HEK293 (cell line): ENCODE data around the gene ADGB.

Source experiments
- CTCF ChIA-PET: fragments of 350-600 bp; formaldehyde crosslinking; extraction: SDS; loops from one replicate; lab custom pipeline; 2021; ENCODE audit warnings: antibody characterized with exemption; lab: Yijun Ruan, JAX
- POLR2A ChIA-PET: fragments of 300-600 bp; formaldehyde crosslinking; extraction: SDS; loops from one replicate; lab custom pipeline; 2020; ENCODE audit warnings: antibody characterized with exemption, inconsistent platforms; lab: Yijun Ruan, JAX
- H3K27ac ChIP-seq: fragments of 200-500 bp; sonication (Bioruptor generic); 2 replicates; pipeline ENCODE4 v1.5.1; 2014; ENCODE audit warnings: low read depth, low read length, control low read depth, inconsistent platforms; ENCODE audit errors: extremely low read depth
- H3K36me3 ChIP-seq, 2 experiments: fragments of 200-500 bp in 1 of 2; sonication (Bioruptor generic) in 1 of 2; 1 replicate in 1 of 2; 2 replicates in 1 of 2; pipeline ENCODE4 v1.5.1; 2014 to 2017; ENCODE audit warnings: inconsistent platforms in 2 of 2, low read length in 2 of 2; ENCODE audit not compliant: control insufficient read depth in 2 of 2, insufficient read depth in 1 of 2
- H3K4me1 ChIP-seq: fragments of 200-500 bp; sonication (Bioruptor generic); 2 replicates; pipeline ENCODE4 v1.5.1; 2014; ENCODE audit warnings: mild to moderate bottlenecking, low read length, inconsistent platforms; ENCODE audit not compliant: control insufficient read depth, insufficient read depth
- H3K4me3 ChIP-seq: 2 replicates; pipeline ENCODE4 v1.5.1; 2011; ENCODE audit warnings: low read depth, mild to moderate bottlenecking, control low read depth, low read length, moderate library complexity
- H3K9me3 ChIP-seq: fragments of 200-500 bp; sonication (Bioruptor generic); 2 replicates; pipeline ENCODE4 v1.5.1; 2014; ENCODE audit warnings: low read depth, low read length, inconsistent platforms; ENCODE audit not compliant: control insufficient read depth, insufficient read depth
- GLI4 ChIP-seq: fragments of 450-650 bp; formaldehyde crosslinking; IDR thresholded peaks from 2 replicates; pipeline ENCODE4 v1.5.1; 2016; ENCODE audit warnings: missing biosample characterization, missing genetic modification characterization
- GLIS2 ChIP-seq: fragments of 450-650 bp; formaldehyde crosslinking; IDR thresholded peaks from 2 replicates; pipeline ENCODE4 v1.5.1; 2016; ENCODE audit warnings: missing biosample characterization, missing genetic modification characterization
- HOXC10 ChIP-seq: sonication (generic); formaldehyde crosslinking; IDR thresholded peaks from 2 replicates; pipeline ENCODE4 v1.8.1; 2023; ENCODE audit warnings: mild to moderate bottlenecking, missing genetic modification reagents
- KLF1 ChIP-seq: fragments of 450-650 bp; formaldehyde crosslinking; IDR thresholded peaks from 2 replicates; pipeline ENCODE4 v1.5.1; 2016; ENCODE audit warnings: missing biosample characterization, missing genetic modification characterization
- KLF10 ChIP-seq: fragments of 450-650 bp; IDR thresholded peaks from 2 replicates; pipeline ENCODE4 v1.5.1; 2018; ENCODE audit warnings: missing biosample characterization, mild to moderate bottlenecking, missing genetic modification characterization
- KLF8 ChIP-seq: fragments of 450-650 bp; formaldehyde crosslinking; IDR thresholded peaks from 2 replicates; pipeline ENCODE4 v1.5.1; 2016; ENCODE audit warnings: missing biosample characterization, missing genetic modification characterization
- RBAK ChIP-seq: fragments of 450-650 bp; formaldehyde crosslinking; IDR thresholded peaks from 2 replicates; pipeline ENCODE4 v1.5.1; 2016; ENCODE audit warnings: missing biosample characterization, missing genetic modification characterization
- SP7 ChIP-seq: fragments of 450-650 bp; formaldehyde crosslinking; IDR thresholded peaks from 2 replicates; pipeline ENCODE4 v1.5.1; 2016; ENCODE audit warnings: missing biosample characterization, missing genetic modification characterization
- TRIM28 ChIP-seq: IDR thresholded peaks from 2 replicates; pipeline ENCODE4 v1.6.1; 2011; ENCODE audit warnings: low read length, control low read depth, borderline replicate concordance
- YY1 ChIP-seq: fragments of 450-650 bp; formaldehyde crosslinking; IDR thresholded peaks from 2 replicates; pipeline ENCODE4 v1.5.1; 2018; ENCODE audit warnings: missing biosample characterization, missing genetic modification characterization
- ZBTB8A ChIP-seq: fragments of 450-650 bp; formaldehyde crosslinking; IDR thresholded peaks from 2 replicates; pipeline ENCODE4 v1.5.1; 2016; ENCODE audit warnings: missing biosample characterization, missing genetic modification characterization
- ZEB2 ChIP-seq: fragments of 450-650 bp; formaldehyde crosslinking; IDR thresholded peaks from 2 replicates; pipeline ENCODE4 v1.5.1; 2016; ENCODE audit warnings: missing biosample characterization, missing genetic modification characterization
- ZNF121 ChIP-seq: fragments of 450-650 bp; formaldehyde crosslinking; IDR thresholded peaks from 2 replicates; pipeline ENCODE4 v1.5.1; 2016; ENCODE audit warnings: missing biosample characterization, missing genetic modification characterization
- ZNF138 ChIP-seq: fragments of 450-650 bp; formaldehyde crosslinking; IDR thresholded peaks from 2 replicates; pipeline ENCODE4 v1.5.1; 2016; ENCODE audit warnings: missing biosample characterization, missing genetic modification characterization, borderline replicate concordance
- ZNF184 ChIP-seq: fragments of 450-650 bp; IDR thresholded peaks from 2 replicates; pipeline ENCODE4 v1.5.1; 2018; ENCODE audit warnings: missing biosample characterization, mild to moderate bottlenecking, missing genetic modification characterization
- ZNF202 ChIP-seq: fragments of 450-650 bp; formaldehyde crosslinking; IDR thresholded peaks from 2 replicates; pipeline ENCODE4 v1.5.1; 2016; ENCODE audit warnings: missing biosample characterization, missing genetic modification characterization, borderline replicate concordance
- ZNF223 ChIP-seq: fragments of 450-650 bp; formaldehyde crosslinking; IDR thresholded peaks from 2 replicates; pipeline ENCODE4 v1.5.1; 2016; ENCODE audit warnings: missing biosample characterization, missing genetic modification characterization
- ZNF266 ChIP-seq: fragments of 450-650 bp; formaldehyde crosslinking; IDR thresholded peaks from 2 replicates; pipeline ENCODE4 v1.5.1; 2016; ENCODE audit warnings: missing biosample characterization, missing genetic modification characterization, low read depth
- ZNF433 ChIP-seq: fragments of 450-650 bp; formaldehyde crosslinking; IDR thresholded peaks from 2 replicates; pipeline ENCODE4 v1.5.1; 2016; ENCODE audit warnings: missing biosample characterization, missing genetic modification characterization, low read depth
- ZNF48 ChIP-seq: fragments of 450-650 bp; formaldehyde crosslinking; IDR thresholded peaks from 2 replicates; pipeline ENCODE4 v1.5.1; 2016; ENCODE audit warnings: missing biosample characterization, missing genetic modification characterization
- ZNF549 ChIP-seq: fragments of 450-650 bp; IDR thresholded peaks from 2 replicates; pipeline ENCODE4 v1.5.1; 2018; ENCODE audit warnings: missing biosample characterization, missing genetic modification characterization, mild to moderate bottlenecking, inconsistent platforms, moderate library complexity
- ZNF624 ChIP-seq: fragments of 450-650 bp; formaldehyde crosslinking; IDR thresholded peaks from 2 replicates; pipeline ENCODE4 v1.5.1; 2017; ENCODE audit warnings: missing biosample characterization, missing genetic modification characterization
- ZNF626 ChIP-seq: fragments of 450-650 bp; sonication (Bioruptor Pico); formaldehyde crosslinking; IDR thresholded peaks from 2 replicates; pipeline ENCODE4 v1.5.1; 2018; ENCODE audit warnings: missing biosample characterization, missing genetic modification characterization, inconsistent platforms
- ZNF670 ChIP-seq: fragments of 450-650 bp; formaldehyde crosslinking; IDR thresholded peaks from 2 replicates; pipeline ENCODE4 v1.5.1; 2016; ENCODE audit warnings: missing biosample characterization, missing genetic modification characterization, low read depth
- ZNF701 ChIP-seq: fragments of 450-650 bp; formaldehyde crosslinking; IDR thresholded peaks from 2 replicates; pipeline ENCODE4 v1.5.1; 2016; ENCODE audit warnings: missing biosample characterization, missing genetic modification characterization
- TF ChIP-seq, protein P1 (sequence below): sonication (generic); formaldehyde crosslinking; IDR thresholded peaks from 2 replicates; pipeline ENCODE4 v1.8.1; 2022; ENCODE audit warnings: mild to moderate bottlenecking, moderate library complexity, missing genetic modification reagents
- TF ChIP-seq, protein P2 (sequence below): fragments of 450-650 bp; formaldehyde crosslinking; IDR thresholded peaks from 2 replicates; pipeline ENCODE4 v1.5.1; 2016; ENCODE audit warnings: missing biosample characterization, missing genetic modification characterization
- TF ChIP-seq, protein P3 (sequence below): fragments of 450-650 bp; formaldehyde crosslinking; IDR thresholded peaks from 2 replicates; pipeline ENCODE4 v1.5.1; 2016; ENCODE audit warnings: missing biosample characterization, missing genetic modification characterization
- TF ChIP-seq, protein P4 (sequence below): fragments of 450-650 bp; formaldehyde crosslinking; IDR thresholded peaks from 2 replicates; pipeline ENCODE4 v1.5.1; 2017; ENCODE audit warnings: missing biosample characterization, missing genetic modification characterization
- TF ChIP-seq, protein P5 (sequence below): fragments of 450-650 bp; formaldehyde crosslinking; IDR thresholded peaks from 2 replicates; pipeline ENCODE4 v1.5.1; 2016; ENCODE audit warnings: missing biosample characterization, missing genetic modification characterization

Gene ADGB

DNA sequence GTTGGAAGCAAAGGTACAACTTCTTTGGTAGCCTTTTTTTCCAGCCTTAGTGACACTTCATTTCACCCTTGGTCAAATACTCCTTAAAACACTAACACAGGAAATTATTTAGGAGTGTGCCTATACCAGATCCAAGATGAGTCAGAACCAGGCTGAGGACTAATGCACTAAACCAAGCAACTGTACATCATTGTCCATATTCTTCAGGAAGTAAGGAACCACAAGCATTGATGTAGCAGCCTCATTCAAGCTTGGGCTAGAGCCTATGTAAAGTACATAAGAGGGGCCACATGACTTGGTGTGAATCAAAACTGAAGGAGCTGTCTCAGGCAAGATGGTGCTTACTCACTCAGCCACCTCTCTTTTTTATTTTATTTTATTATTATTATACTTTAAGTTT, 20.7 kb upstream of the ADGB start:
- CTCF ChIA-PET = no interaction called here
- Histone ChIP-seq H3K27ac (no peak overlapping the region), H3K9me3 (no peaks in the 10 kb centered on the region), H3K4me3 (no peak overlapping the region), H3K36me3 (no peaks in the 10 kb centered on the region), H3K4me1 (no peaks in the 10 kb centered on the region)
- no peak for TF ChIP-seq ZNF549 (tag by site-specific recombination)
- TF ChIP-seq, protein P1, sequence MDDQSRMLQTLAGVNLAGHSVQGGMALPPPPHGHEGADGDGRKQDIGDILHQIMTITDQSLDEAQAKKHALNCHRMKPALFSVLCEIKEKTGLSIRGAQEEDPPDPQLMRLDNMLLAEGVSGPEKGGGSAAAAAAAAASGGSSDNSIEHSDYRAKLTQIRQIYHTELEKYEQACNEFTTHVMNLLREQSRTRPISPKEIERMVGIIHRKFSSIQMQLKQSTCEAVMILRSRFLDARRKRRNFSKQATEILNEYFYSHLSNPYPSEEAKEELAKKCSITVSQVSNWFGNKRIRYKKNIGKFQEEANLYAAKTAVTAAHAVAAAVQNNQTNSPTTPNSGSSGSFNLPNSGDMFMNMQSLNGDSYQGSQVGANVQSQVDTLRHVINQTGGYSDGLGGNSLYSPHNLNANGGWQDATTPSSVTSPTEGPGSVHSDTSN (CRISPR knock-in tag) = no peak
- TF ChIP-seq, protein P2, sequence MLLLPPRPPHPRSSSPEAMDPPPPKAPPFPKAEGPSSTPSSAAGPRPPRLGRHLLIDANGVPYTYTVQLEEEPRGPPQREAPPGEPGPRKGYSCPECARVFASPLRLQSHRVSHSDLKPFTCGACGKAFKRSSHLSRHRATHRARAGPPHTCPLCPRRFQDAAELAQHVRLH (tag by site-specific recombination) = no peak
- TF ChIP-seq TRIM28 = no peak
- no peak for TF ChIP-seq ZNF624
- TF ChIP-seq, protein P3, sequence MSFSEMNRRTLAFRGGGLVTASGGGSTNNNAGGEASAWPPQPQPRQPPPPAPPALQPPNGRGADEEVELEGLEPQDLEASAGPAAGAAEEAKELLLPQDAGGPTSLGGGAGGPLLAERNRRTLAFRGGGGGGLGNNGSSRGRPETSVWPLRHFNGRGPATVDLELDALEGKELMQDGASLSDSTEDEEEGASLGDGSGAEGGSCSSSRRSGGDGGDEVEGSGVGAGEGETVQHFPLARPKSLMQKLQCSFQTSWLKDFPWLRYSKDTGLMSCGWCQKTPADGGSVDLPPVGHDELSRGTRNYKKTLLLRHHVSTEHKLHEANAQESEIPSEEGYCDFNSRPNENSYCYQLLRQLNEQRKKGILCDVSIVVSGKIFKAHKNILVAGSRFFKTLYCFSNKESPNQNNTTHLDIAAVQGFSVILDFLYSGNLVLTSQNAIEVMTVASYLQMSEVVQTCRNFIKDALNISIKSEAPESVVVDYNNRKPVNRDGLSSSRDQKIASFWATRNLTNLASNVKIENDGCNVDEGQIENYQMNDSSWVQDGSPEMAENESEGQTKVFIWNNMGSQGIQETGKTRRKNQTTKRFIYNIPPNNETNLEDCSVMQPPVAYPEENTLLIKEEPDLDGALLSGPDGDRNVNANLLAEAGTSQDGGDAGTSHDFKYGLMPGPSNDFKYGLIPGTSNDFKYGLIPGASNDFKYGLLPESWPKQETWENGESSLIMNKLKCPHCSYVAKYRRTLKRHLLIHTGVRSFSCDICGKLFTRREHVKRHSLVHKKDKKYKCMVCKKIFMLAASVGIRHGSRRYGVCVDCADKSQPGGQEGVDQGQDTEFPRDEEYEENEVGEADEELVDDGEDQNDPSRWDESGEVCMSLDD (tag by site-specific recombination) = no peak
- no peak for TF ChIP-seq ZNF184 (tag by site-specific recombination)
- no peak for TF ChIP-seq ZNF433 (tag by site-specific recombination)
- no peak for TF ChIP-seq RBAK (tag by site-specific recombination)
- TF ChIP-seq ZNF626 (tag by site-specific recombination) = no peak
- TF ChIP-seq ZNF121 (tag by site-specific recombination) = no peak
- no peak for TF ChIP-seq ZNF202
- no peak for TF ChIP-seq ZNF670 (tag by site-specific recombination)
- no peak for TF ChIP-seq SP7 (tag by site-specific recombination)
- TF ChIP-seq ZNF266 (tag by site-specific recombination) = no peak
- TF ChIP-seq, protein P4, sequence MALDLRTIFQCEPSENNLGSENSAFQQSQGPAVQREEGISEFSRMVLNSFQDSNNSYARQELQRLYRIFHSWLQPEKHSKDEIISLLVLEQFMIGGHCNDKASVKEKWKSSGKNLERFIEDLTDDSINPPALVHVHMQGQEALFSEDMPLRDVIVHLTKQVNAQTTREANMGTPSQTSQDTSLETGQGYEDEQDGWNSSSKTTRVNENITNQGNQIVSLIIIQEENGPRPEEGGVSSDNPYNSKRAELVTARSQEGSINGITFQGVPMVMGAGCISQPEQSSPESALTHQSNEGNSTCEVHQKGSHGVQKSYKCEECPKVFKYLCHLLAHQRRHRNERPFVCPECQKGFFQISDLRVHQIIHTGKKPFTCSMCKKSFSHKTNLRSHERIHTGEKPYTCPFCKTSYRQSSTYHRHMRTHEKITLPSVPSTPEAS (tag by site-specific recombination) = no peak
- no peak for TF ChIP-seq GLI4 (tag by site-specific recombination)
- TF ChIP-seq ZBTB8A (tag by site-specific recombination) = no peak
- TF ChIP-seq YY1 (tag by site-specific recombination) = no peak
- POLR2A ChIA-PET = no interaction called here

DNA sequence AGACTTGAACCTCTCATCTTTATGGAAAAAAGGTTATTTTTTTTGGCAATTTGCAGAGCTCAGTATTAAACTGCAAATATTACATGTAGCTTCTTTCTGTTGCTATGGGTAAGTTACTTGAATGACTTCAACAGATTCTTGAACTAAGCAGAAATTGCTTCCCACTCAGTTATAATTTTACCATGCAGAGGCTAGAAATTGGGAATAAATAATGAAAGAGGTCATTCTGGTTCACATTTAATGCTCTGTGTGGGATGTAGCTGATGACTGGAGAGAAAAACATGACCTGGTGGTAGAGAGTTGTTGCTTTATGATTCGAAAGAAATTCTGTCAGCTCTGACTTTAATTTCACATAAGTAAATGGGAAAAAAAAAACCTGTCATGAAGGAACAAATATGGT, 16.8 kb upstream of the ADGB start:
- POLR2A ChIA-PET = no interaction called here
- TF ChIP-seq ZNF223 (no peak), ZEB2 (tag by site-specific recombination) (no peak), KLF8 (tag by site-specific recombination) (no peak), KLF1 (tag by site-specific recombination) (no peak), YY1 (tag by site-specific recombination) (no peak), ZNF48 (tag by site-specific recombination) (no peak), ZNF266 (tag by site-specific recombination) (no peak), SP7 (tag by site-specific recombination) (no peak), ZNF701 (tag by site-specific recombination) (no peak), GLIS2 (tag by site-specific recombination) (no peak), ZNF138 (tag by site-specific recombination) (no peak), KLF10 (tag by site-specific recombination) (no peak), HOXC10 (no peak), ZNF670 (tag by site-specific recombination) (no peak)
- TF ChIP-seq, protein P5, sequence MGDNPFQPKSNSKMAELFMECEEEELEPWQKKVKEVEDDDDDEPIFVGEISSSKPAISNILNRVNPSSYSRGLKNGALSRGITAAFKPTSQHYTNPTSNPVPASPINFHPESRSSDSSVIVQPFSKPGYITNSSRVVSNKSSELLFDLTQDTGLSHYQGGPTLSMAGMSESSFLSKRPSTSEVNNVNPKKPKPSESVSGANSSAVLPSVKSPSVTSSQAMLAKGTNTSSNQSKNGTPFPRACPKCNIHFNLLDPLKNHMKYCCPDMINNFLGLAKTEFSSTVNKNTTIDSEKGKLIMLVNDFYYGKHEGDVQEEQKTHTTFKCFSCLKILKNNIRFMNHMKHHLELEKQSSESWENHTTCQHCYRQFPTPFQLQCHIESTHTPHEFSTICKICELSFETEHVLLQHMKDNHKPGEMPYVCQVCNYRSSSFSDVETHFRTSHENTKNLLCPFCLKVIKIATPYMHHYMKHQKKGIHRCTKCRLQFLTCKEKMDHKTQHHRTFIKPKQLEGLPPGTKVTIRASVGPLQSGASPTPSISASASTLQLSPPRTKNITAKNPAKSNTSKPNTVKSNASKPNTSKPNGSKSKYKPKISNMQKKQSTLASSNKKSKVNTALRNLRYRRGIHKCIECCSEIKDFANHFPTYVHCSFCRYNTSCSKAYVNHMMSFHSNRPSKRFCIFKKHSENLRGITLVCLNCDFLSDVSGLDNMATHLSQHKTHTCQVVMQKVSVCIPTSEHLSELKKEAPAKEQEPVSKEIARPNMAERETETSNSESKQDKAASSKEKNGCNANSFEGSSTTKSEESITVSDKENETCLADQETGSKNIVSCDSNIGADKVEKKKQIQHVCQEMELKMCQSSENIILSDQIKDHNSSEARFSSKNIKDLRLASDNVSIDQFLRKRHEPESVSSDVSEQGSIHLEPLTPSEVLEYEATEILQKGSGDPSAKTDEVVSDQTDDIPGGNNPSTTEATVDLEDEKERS = no peak

More for the DNA sequence above, 16.8 kb upstream of the ADGB start:
- Histone ChIP-seq H3K4me3 (no peak overlapping the region), H3K36me3 (no peaks in the 10 kb centered on the region), H3K9me3 (no peaks in the 10 kb centered on the region), H3K4me1 (no peaks in the 10 kb centered on the region), H3K27ac (no peak overlapping the region)
- CTCF ChIA-PET = no interaction called here
